Mucosa of rectum (tissue), 2 donors: ENCODE measurements around the gene KCTD10.
"Not testable (repeated sequence)": the region's sequence is repeated elsewhere in the genome, so short reads cannot be mapped to it uniquely, and the experiment has no call there.

Experiments used
- H3K27ac ChIP-seq, 2 donors: one replicate each; pipeline ENCODE4 v1.7.0; 2013; ENCODE audit warnings: inconsistent platforms in 2 of 2, low read depth in 2 of 2, low read length in 2 of 2
- H3K27me3 ChIP-seq, 2 donors: one replicate each; pipeline ENCODE4 v1.7.0; 2013; ENCODE audit warnings: low read length in 2 of 2; ENCODE audit not compliant: control insufficient read depth in 2 of 2, insufficient read depth in 2 of 2
- H3K36me3 ChIP-seq, 2 donors: one replicate each; pipeline ENCODE4 v1.7.0; 2013; ENCODE audit warnings: low read length in 2 of 2; ENCODE audit not compliant: control insufficient read depth in 2 of 2, insufficient read depth in 2 of 2
- H3K4me1 ChIP-seq, 2 donors: one replicate each; pipeline ENCODE4 v1.7.0; 2013; ENCODE audit warnings: low read length in 2 of 2, mild to moderate bottlenecking in 1 of 2; ENCODE audit not compliant: control insufficient read depth in 2 of 2, insufficient read depth in 2 of 2
- H3K4me3 ChIP-seq, 2 donors: one replicate each; pipeline ENCODE4 v1.7.0; 2013; ENCODE audit warnings: low read length in 2 of 2
- H3K9ac ChIP-seq, 2 donors: one replicate each; pipeline ENCODE4 v1.7.0; 2013; ENCODE audit warnings: low read length in 2 of 2, low read depth in 1 of 2, mild to moderate bottlenecking in 1 of 2
- H3K9me3 ChIP-seq, 2 donors: one replicate each; pipeline ENCODE4 v1.7.0; 2013; ENCODE audit warnings: low read length in 2 of 2; ENCODE audit not compliant: control insufficient read depth in 2 of 2
- donor health status: healthy.
- donor health status: Normal muscosa, but diverticular disease.

The KCTD10 gene

GRCh38 chr12:109475993-109476806 is 900 bp downstream of the KCTD10 start:
- Histone ChIP-seq H3K27ac (peak overlapping the region; percentile 91 to 95), H3K4me1 (peaks cover 12 to 20% of the 10 kb centered on the region in 2 donors), H3K9ac (peak overlapping the region; percentile 92 to 99)

GRCh38 chr12:109475121-109475520 is 2.0 kb downstream of the KCTD10 start:
- peak overlapping the region in 1 of 2 donors; percentile 99 for H3K4me3 ChIP-seq
- H3K27ac ChIP-seq = no peak overlapping the region
- H3K9ac ChIP-seq = no peak overlapping the region
- no peaks in the 10 kb centered on the region for H3K9me3 ChIP-seq
- peaks cover 12 to 20% of the 10 kb centered on the region in 2 donors for H3K4me1 ChIP-seq
- H3K27me3 ChIP-seq = no peaks in the 10 kb centered on the region
- peaks cover 0 to 4% of the 10 kb centered on the region in 2 donors for H3K36me3 ChIP-seq

More at GRCh38 chr12:109475993-109476806, 900 bp downstream of the KCTD10 start:
- Histone ChIP-seq H3K4me3 (peak overlapping the region; percentile 92 to 99), H3K27me3 (no peaks in the 10 kb centered on the region), H3K9me3 (no peaks in the 10 kb centered on the region), H3K36me3 (peaks cover 0 to 4% of the 10 kb centered on the region in 2 donors)

GRCh38 chr12:109473526-109474270 is 3.4 kb downstream of the KCTD10 start:
- not testable (repeated sequence) for H3K9ac ChIP-seq, H3K9me3 ChIP-seq, H3K4me3 ChIP-seq, H3K27me3 ChIP-seq, H3K27ac ChIP-seq
- H3K4me1 ChIP-seq = peaks cover 17 to 20% of the 10 kb centered on the region in 2 donors
- peaks cover 8 to 15% of the 10 kb centered on the region in 2 donors for H3K36me3 ChIP-seq

- Histone ChIP-seq H3K9ac (no peak overlapping the region), H3K9me3 (no peaks in the 10 kb centered on the region), H3K4me1 (peaks cover 18 to 21% of the 10 kb centered on the region in 2 donors), H3K36me3 (peaks cover 8 to 15% of the 10 kb centered on the region in 2 donors), H3K27ac (no peak overlapping the region), H3K4me3 (no peak overlapping the region), H3K27me3 (no peaks in the 10 kb centered on the region)
These were observed 4.1 kb downstream of the KCTD10 start for GRCh38 chr12:109473006-109473405.

GRCh38 chr12:109469517-109469916 is 7.6 kb downstream of the KCTD10 start:
- Histone ChIP-seq H3K4me3 (no peak overlapping the region), H3K27me3 (no peaks in the 10 kb centered on the region), H3K9me3 (no peaks in the 10 kb centered on the region), H3K36me3 (peaks cover 25 to 38% of the 10 kb centered on the region in 2 donors), H3K4me1 (peaks cover 19 to 24% of the 10 kb centered on the region in 2 donors), H3K9ac (no peak overlapping the region), H3K27ac (peak overlapping the region in 1 of 2 donors; percentile 16)

GRCh38 chr12:109467978-109468676 is 9.0 kb downstream of the KCTD10 start:
- Histone ChIP-seq H3K27me3 (no peaks in the 10 kb centered on the region), H3K4me1 (peaks cover 31 to 34% of the 10 kb centered on the region in 2 donors), H3K9me3 (no peaks in the 10 kb centered on the region), H3K9ac (peak overlapping the region in 1 of 2 donors; percentile 21), H3K4me3 (no peak overlapping the region), H3K27ac (peak overlapping the region; percentile 69 to 77), H3K36me3 (peaks cover 25 to 35% of the 10 kb centered on the region in 2 donors)

GRCh38 chr12:109466821-109467220 is 10.3 kb downstream of the KCTD10 start:
- H3K9me3 ChIP-seq = no peaks in the 10 kb centered on the region
- peak overlapping the region in 1 of 2 donors; percentile 24 for H3K27ac ChIP-seq
- H3K4me3 ChIP-seq = no peak overlapping the region
- H3K4me1 ChIP-seq = peaks cover 44 to 47% of the 10 kb centered on the region in 2 donors
- H3K9ac ChIP-seq = no peak overlapping the region
- H3K36me3 ChIP-seq = peaks cover 25 to 34% of the 10 kb centered on the region in 2 donors
- no peaks in the 10 kb centered on the region for H3K27me3 ChIP-seq

- Histone ChIP-seq H3K36me3 (peaks cover 25 to 34% of the 10 kb centered on the region in 2 donors), H3K27ac (peak overlapping the region in 1 of 2 donors; percentile 24), H3K4me1 (peaks cover 49 to 53% of the 10 kb centered on the region in 2 donors)
These were observed 10.8 kb downstream of the KCTD10 start for GRCh38 chr12:109466305-109466704.

GRCh38 chr12:109464642-109465351 is 12.3 kb downstream of the KCTD10 start:
- H3K27me3 ChIP-seq = no peaks in the 10 kb centered on the region
- H3K36me3 ChIP-seq = peaks cover 29 to 39% of the 10 kb centered on the region in 2 donors
- H3K9me3 ChIP-seq = no peaks in the 10 kb centered on the region
- H3K9ac ChIP-seq = no peak overlapping the region
- no peak overlapping the region for H3K4me3 ChIP-seq
- peaks cover 64 to 66% of the 10 kb centered on the region in 2 donors for H3K4me1 ChIP-seq
- peak overlapping the region in 1 of 2 donors; percentile 93 for H3K27ac ChIP-seq

More at GRCh38 chr12:109466305-109466704, 10.8 kb downstream of the KCTD10 start:
- no peaks in the 10 kb centered on the region for H3K9me3 ChIP-seq
- H3K9ac ChIP-seq = no peak overlapping the region
- no peak overlapping the region for H3K4me3 ChIP-seq
- no peaks in the 10 kb centered on the region for H3K27me3 ChIP-seq
